Myometrial cell (primary cell): ENCODE data around the gene HOXB13. TPM values are rescaled to one million over a fixed set of nuclear protein-coding genes. Genes with fewer than 3 reads are reported as not detected.

Experiments used
- total RNA-seq: library from RNA; depleted of rRNA; stranded (reverse); fragments of >200 nt; gene quantifications from 2 replicates; pipeline ENCODE4 v1.2.3, GENCODE V29; 2015

The HOXB13 gene
- total RNA-seq: not detected in 2 replicates

DNA sequence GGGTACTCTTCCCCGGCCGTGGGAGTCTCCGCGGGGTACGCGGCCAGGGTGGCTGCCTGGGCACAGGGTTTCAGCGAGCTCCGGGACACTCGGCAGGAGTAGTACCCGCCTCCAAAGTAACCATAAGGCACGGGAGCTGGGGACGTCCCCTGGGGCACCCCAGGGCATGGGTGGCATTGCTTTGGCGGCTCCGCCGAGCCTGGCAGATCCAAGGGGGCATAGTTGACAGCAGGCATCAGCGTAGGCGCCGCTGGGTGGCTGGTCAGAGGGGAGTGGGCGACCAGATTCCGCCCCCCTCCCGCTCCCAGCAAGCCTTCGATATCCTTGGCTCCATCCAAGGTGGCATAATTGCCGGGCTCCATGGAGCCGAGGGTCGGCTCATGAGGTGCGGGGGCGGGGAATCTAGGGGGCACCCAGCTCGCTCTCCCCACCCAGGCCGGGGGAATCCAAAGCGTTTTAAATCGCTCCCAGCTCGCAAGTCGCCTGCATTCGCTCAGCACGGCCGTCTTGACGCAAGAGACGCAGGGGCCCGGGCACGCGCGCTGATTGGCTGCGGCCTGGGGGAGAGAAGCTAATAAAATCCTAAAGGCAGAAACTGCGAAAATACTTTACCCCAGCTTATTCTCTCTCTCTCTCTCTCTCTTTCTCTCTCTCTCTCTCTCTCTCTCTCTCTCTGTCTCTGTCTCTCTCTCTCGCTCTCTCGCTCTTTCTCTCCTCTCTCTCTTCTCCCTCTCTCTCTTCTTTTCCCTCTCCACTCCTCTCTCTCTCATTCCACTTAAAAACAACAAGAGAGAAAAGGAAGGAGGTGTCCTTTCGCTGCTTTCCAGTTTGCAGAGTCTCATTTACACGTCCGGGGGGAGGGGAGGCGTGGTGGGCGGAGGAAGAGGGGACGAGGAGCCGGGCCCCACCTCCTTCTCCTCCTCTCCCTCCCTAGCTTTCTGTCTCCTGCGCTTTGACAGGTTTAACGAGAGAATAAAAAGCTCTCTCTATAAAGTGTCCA, at the start of gene HOXB13:
Gene HOXB13 (minus strand): TSS at position 519 of the 1,000 bp plus-strand sequence. CDS start 157 bp downstream, at position 362.

DNA sequence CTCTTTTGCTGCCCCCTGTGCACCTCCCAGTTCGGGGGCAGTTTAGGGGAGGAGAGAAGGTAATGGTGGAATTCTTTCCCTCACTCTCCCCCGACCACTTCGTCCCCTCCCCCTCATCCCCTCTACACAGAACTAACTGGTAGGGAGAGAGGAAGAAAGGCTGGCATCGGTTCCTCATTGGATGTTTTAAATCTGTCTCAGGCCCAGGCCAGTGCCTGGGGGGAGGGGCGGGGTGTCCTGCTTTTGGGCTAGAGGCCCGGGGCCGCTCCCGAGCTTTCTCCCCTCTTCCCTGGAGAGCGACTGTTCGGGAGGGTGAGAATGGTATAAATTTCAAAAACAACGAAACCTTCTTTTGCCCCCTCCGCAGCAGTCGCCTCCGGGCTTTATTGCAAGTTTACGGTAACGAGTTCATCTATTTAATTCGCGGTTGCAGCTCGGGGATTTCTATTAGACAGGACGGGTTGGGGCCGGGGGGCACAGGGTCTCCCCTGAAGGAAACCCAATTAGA, 5.6 kb downstream of the HOXB13 start, which contains the start of gene PRAC2:
Gene PRAC2 (plus strand): TSS at position 271 of the 508 bp plus-strand sequence. CDS start 1,226 bp downstream, outside the sequence.

DNA sequence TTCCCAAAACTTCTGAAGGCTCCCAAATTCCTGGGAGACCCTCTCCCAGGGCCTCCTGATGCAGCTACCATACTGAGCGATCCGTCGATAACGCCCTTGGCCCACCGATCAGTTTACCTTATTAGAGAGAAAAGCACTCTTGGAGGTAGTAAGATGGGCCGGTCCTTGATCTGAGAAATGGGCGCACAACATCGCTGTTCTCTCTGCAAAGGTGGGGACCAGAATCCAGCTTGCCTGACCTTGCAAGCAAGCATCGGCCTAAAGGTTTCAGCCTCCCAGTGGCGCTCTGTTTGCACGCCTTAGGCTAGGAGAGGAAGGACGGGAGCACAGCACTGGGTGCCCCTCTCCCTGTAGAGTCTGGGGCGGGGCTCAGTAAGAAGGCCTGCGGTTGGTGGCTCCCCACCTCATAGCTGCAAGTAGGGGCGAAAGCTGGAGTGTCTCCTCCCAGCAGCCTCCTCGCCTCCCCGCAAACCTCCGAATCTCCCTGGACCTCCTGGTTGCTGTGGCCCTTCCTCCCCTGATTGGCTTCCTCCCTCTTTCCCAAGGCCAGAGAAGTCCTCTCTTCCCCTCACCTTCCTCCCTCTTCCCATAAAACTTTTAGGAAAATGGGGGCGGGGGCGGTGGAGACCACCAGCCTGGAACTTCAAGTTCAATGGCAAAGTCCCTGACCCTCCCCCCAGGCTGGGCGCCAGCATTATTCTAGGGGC, 6.2 kb downstream of the HOXB13 start, which contains the start of gene PRAC1:
Gene PRAC1 (minus strand): TSS at position 318 of the 707 bp plus-strand sequence. CDS start 126 bp downstream, at position 192.

Other genes with a start within 250 kb of the HOXB13 start
- gene HOXB1, start 197.7 kb downstream of the HOXB13 start, total RNA-seq: not detected in 2 replicates
- 16.7 and 20.8 TPM in 2 replicates for gene HOXB2, start 183.6 kb downstream of the HOXB13 start, total RNA-seq
- 0.53 and 2.6 TPM in 2 replicates for gene HOXB4, start 150.4 kb downstream of the HOXB13 start, total RNA-seq
- gene HOXB3, start 138.5 kb downstream of the HOXB13 start, total RNA-seq: 5.5 and 6.4 TPM in 2 replicates
- gene HOXB5, start 135.0 kb downstream of the HOXB13 start, total RNA-seq: 0.18 TPM in 1 of 2 replicates, not detected in the other
- 2.8 and 11.0 TPM in 2 replicates for gene HOXB6, start 123.8 kb downstream of the HOXB13 start, total RNA-seq
- gene HOXB7, start 117.7 kb downstream of the HOXB13 start, total RNA-seq: 7.1 and 7.8 TPM in 2 replicates
- gene HOXB8, start 113.5 kb downstream of the HOXB13 start, total RNA-seq: not detected in 2 replicates
- gene HOXB9, start 102.4 kb downstream of the HOXB13 start, total RNA-seq: 0.71 TPM in 1 of 2 replicates, not detected in the other
- gene PRAC1, start 6.2 kb downstream of the HOXB13 start, total RNA-seq: not detected in 2 replicates
- not detected in 2 replicates for gene PRAC2, start 5.6 kb downstream of the HOXB13 start, total RNA-seq
- gene TTLL6, start 88.5 kb upstream of the HOXB13 start, total RNA-seq: not detected in 2 replicates
- 48.9 and 54.5 TPM in 2 replicates for gene CALCOCO2, start 102.3 kb upstream of the HOXB13 start, total RNA-seq
- gene ATP5MC1, start 164.0 kb upstream of the HOXB13 start, total RNA-seq: 205 and 249 TPM in 2 replicates
- gene UBE2Z, start 179.7 kb upstream of the HOXB13 start, total RNA-seq: 93.2 and 99.2 TPM in 2 replicates
- gene SNF8, start 216.1 kb upstream of the HOXB13 start, total RNA-seq: 127 and 169 TPM in 2 replicates
- not detected in 2 replicates for gene GIP, start 239.8 kb upstream of the HOXB13 start, total RNA-seq